ENCODE measurements around the gene UNC13C.

Gene UNC13C

DNA sequence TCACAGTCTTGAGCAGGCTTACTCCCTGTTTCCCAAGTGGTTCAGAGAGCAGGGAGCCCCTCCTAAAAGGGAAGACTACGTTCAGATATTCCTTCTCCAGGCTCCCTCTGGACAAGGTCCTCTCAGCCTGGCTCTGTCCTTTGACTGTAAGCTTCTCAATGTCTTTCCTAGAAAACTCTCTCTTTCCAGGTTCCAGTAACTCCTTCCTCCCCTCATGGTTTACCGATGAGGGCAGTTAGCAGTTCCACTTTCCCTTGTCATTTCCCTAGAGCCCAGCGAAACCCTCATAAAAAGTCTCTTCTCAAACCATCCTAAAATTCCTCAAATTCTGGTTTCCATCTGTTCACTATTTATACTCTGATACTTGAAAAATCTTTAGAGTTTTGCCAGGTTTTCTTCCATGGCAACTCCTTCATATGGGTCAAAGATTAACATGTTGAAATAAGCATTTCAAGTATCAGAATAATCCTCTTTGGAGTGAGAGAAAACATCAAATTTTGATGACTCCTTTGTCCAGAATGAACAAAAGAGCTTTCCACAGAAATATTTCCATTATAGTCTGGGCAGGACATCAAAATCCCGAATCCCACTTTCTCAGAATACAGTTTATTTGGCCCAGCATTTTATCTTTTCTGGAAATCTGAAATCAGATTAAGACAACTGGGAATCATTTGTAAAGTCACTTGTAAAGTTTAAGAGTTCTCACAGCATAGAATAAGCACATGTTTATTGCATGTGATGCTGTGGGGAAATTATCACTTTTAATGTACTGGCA lies 599.4 kb downstream of the UNC13C start:
- peaks cover 32% of the 10 kb centered on the region for H3K4me1 ChIP-seq (ENCODE audit: low read depth, poor library complexity, severe bottlenecking)
- no peaks in the 10 kb centered on the region for H3K79me2 ChIP-seq (ENCODE audit: insufficient read depth, low read depth)
- TF ChIP-seq CTCF (conservative IDR thresholded peaks at IDR 0.05; ENCODE audit: low read depth, low read length) = no peak
- no peaks in the 10 kb centered on the region for H3K27me3 ChIP-seq (ENCODE audit: insufficient read depth, low read depth)
- H4K20me1 ChIP-seq (ENCODE audit: insufficient read depth) = no peaks in the 10 kb centered on the region
- H3K36me3 ChIP-seq (ENCODE audit: insufficient read depth) = no peaks in the 10 kb centered on the region
- no peak overlapping the region for H3K4me2 ChIP-seq
- no peak overlapping the region for H3K27ac ChIP-seq
- no peak overlapping the region for H3K9ac ChIP-seq
- no peak overlapping the region for H2AFZ ChIP-seq (ENCODE audit: low read depth)
- H3K4me3 ChIP-seq (IDR thresholded peaks at IDR 0.05; ENCODE audit: insufficient read depth, low read depth, low read length) = no peak overlapping the region

DNA sequence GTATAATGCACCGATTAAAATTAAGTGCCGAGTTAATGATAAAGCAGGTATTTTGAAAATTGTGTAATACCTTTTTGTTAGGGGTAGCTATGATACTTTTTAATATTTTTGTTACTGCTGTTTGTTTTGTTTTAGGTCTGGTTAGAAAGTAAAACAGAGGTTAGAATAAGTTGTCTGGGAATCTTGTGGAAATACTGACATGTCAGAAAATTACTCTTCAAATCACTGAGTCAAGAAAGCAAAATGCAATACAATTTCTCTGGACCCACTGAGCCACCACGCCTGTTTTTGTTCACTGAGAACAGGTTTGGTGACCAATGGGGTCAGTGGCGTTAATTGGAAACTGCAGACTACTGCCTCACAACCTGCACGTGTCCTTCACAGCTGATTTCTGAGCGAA lies 601.6 kb downstream of the UNC13C start:
- Histone ChIP-seq H2AFZ (ENCODE audit: low read depth) (no peak overlapping the region), H3K27me3 (ENCODE audit: insufficient read depth, low read depth) (no peaks in the 10 kb centered on the region), H3K27ac (no peak overlapping the region), H3K36me3 (ENCODE audit: insufficient read depth) (no peaks in the 10 kb centered on the region), H3K4me3 (IDR thresholded peaks at IDR 0.05; ENCODE audit: insufficient read depth, low read depth, low read length) (no peak overlapping the region), H3K79me2 (ENCODE audit: insufficient read depth, low read depth) (0 out of 2 replicates have a peak, but pooled peaks cover 9% of the 10 kb centered on the region), H3K4me2 (no peak overlapping the region), H4K20me1 (ENCODE audit: insufficient read depth) (no peaks in the 10 kb centered on the region), H3K9ac (no peak overlapping the region), H3K4me1 (ENCODE audit: low read depth, poor library complexity, severe bottlenecking) (peaks cover 39% of the 10 kb centered on the region)
- TF ChIP-seq CTCF (conservative IDR thresholded peaks at IDR 0.05; ENCODE audit: low read depth, low read length) = no peak

DNA sequence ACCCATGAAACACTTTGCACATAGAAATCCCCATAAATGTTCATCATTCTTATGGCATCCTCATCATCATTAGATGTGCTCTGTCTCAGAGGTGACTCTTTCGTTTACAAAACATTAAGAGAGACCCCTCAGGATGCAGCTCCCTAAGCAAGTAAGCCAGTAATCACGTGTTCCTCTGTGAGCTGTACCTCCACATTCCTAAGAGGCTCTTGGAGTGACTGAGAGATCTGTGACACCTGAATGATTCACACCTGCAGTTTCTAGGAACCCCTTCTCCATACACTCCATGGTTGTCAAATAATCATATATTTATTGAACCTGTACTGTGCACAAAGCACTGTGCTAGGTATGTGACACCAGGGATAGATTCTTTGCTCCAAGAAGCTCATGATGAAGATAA lies 602.4 kb downstream of the UNC13C start:
- Histone ChIP-seq H3K27me3 (ENCODE audit: insufficient read depth, low read depth) (no peaks in the 10 kb centered on the region), H3K79me2 (ENCODE audit: insufficient read depth, low read depth) (peaks cover 17% of the 10 kb centered on the region; the same call in 1 of the 2 replicates), H3K4me1 (ENCODE audit: low read depth, poor library complexity, severe bottlenecking) (peaks cover 39% of the 10 kb centered on the region), H4K20me1 (ENCODE audit: insufficient read depth) (no peaks in the 10 kb centered on the region), H3K4me3 (IDR thresholded peaks at IDR 0.05; ENCODE audit: insufficient read depth, low read depth, low read length) (no peak overlapping the region), H3K27ac (no peak overlapping the region), H3K36me3 (ENCODE audit: insufficient read depth) (no peaks in the 10 kb centered on the region), H3K9ac (no peak overlapping the region), H2AFZ (ENCODE audit: low read depth) (no peak overlapping the region), H3K4me2 (no peak overlapping the region)
- no peak for TF ChIP-seq CTCF (conservative IDR thresholded peaks at IDR 0.05; ENCODE audit: low read depth, low read length)

GRCh38 chr15:54582863-54583643 lies 604.8 kb downstream of the UNC13C start:
- Histone ChIP-seq H3K36me3 (ENCODE audit: insufficient read depth) (peaks cover 4% of the 10 kb centered on the region; the same call in 1 of the 2 replicates), H4K20me1 (ENCODE audit: insufficient read depth) (no peaks in the 10 kb centered on the region), H3K4me1 (ENCODE audit: low read depth, poor library complexity, severe bottlenecking) (peaks cover 59% of the 10 kb centered on the region), H3K4me3 (IDR thresholded peaks at IDR 0.05; ENCODE audit: insufficient read depth, low read depth, low read length) (no peak overlapping the region), H3K27me3 (ENCODE audit: insufficient read depth, low read depth) (no peaks in the 10 kb centered on the region), H3K4me2 (no peak overlapping the region; the same call in 1 of the 2 replicates), H3K79me2 (ENCODE audit: insufficient read depth, low read depth) (peaks cover 41% of the 10 kb centered on the region; the same call in 1 of the 2 replicates), H3K9ac (no peak overlapping the region), H2AFZ (ENCODE audit: low read depth) (peak overlapping the region; percentile 9; the same call in 1 of the 2 replicates), H3K27ac (no peak overlapping the region)
- 0 out of 2 replicates have a peak, but pooled peaks have one; percentile 11 for TF ChIP-seq CTCF (conservative IDR thresholded peaks at IDR 0.05; ENCODE audit: low read depth, low read length)

Data from KMS-11 (cell line).